Neural progenitor cell (in vitro differentiated cells): Measurements from ENCODE around the gene NAA16. TPM values are rescaled to one million over a fixed set of nuclear protein-coding genes. Genes with fewer than 3 reads are reported as not detected.

Source experiments
- DNase-seq: peaks from one replicate; pipeline ENCODE4 v3.0.0-alpha.2; 2016; ENCODE audit warnings: low spot score
- H2AFZ ChIP-seq: fragments of 200-600 bp; sonication (generic); replicated peaks from 2 replicates; pipeline ENCODE4 v1.6.1; 2016; ENCODE audit warnings: antibody characterized with exemption
- H3F3A ChIP-seq: fragments of 200-600 bp; sonication (generic); 2 replicates; pipeline ENCODE4 v1.6.1; 2016; ENCODE audit warnings: antibody characterized with exemption, low read depth
- H3K27ac ChIP-seq: fragments of 200-600 bp; sonication (generic); 2 replicates; pipeline ENCODE4 v1.5.1; 2016; ENCODE audit warnings: mild to moderate bottlenecking
- H3K27me3 ChIP-seq: fragments of 200-600 bp; sonication (generic); 2 replicates; pipeline ENCODE4 v1.6.1; 2016; ENCODE audit warnings: mild to moderate bottlenecking, moderate library complexity
- H3K36me3 ChIP-seq: fragments of 200-600 bp; sonication (generic); 2 replicates; pipeline ENCODE4 v1.5.1; 2016
- H3K4me1 ChIP-seq: fragments of 200-600 bp; sonication (generic); 2 replicates; pipeline ENCODE4 v1.6.1; 2016; ENCODE audit warnings: mixed run types
- H3K4me2 ChIP-seq: fragments of 200-600 bp; sonication (generic); 2 replicates; pipeline ENCODE4 v1.6.1; 2016
- H3K4me3 ChIP-seq: fragments of 200-600 bp; sonication (generic); 2 replicates; pipeline ENCODE4 v1.5.1; 2016
- H3K79me2 ChIP-seq: fragments of 200-600 bp; sonication (generic); 2 replicates; pipeline ENCODE4 v1.6.1; 2016; ENCODE audit warnings: low read depth
- H3K9ac ChIP-seq: fragments of 200-600 bp; sonication (generic); 2 replicates; pipeline ENCODE4 v1.6.1; 2016
- H3K9me3 ChIP-seq: fragments of 200-600 bp; sonication (generic); 2 replicates; pipeline ENCODE4 v1.5.1; 2016; ENCODE audit warnings: low read depth
- H4K20me1 ChIP-seq: fragments of 200-600 bp; sonication (generic); 2 replicates; pipeline ENCODE4 v1.6.1; 2016; ENCODE audit warnings: low read depth
- H3K27ac Mint-ChIP-seq: 3 replicates; pipeline ENCODE4 v1.8.0; 2021; ENCODE audit warnings: mixed read lengths
- H3K27me3 Mint-ChIP-seq: 2 replicates; pipeline ENCODE4 v1.8.0; 2022; ENCODE audit warnings: low read depth, mild to moderate bottlenecking, inconsistent platforms, moderate library complexity, mixed read lengths; ENCODE audit not compliant: insufficient read depth
- H3K36me3 Mint-ChIP-seq: 3 replicates; pipeline ENCODE4 v1.8.0; 2021; ENCODE audit warnings: mixed read lengths
- H3K4me1 Mint-ChIP-seq: 3 replicates; pipeline ENCODE4 v1.8.0; 2021; ENCODE audit warnings: mixed read lengths
- H3K4me3 Mint-ChIP-seq: 3 replicates; pipeline ENCODE4 v1.8.0; 2021; ENCODE audit warnings: mild to moderate bottlenecking, moderate library complexity, mixed read lengths
- H3K9me3 Mint-ChIP-seq: 3 replicates; pipeline ENCODE4 v1.8.0; 2020; ENCODE audit warnings: mixed read lengths
- CTCF ChIP-seq: fragments of 200-600 bp; sonication (generic); IDR thresholded peaks from 2 replicates; pipeline ENCODE4 v1.5.1; 2017; ENCODE audit warnings: antibody characterized with exemption, mild to moderate bottlenecking
- EZH2 ChIP-seq: fragments of 200-600 bp; sonication (generic); IDR thresholded peaks from 2 replicates; pipeline ENCODE4 v1.6.1; 2017; ENCODE audit warnings: antibody characterized with exemption, mild to moderate bottlenecking, moderate library complexity
- EZH2phosphoT487 ChIP-seq: fragments of 200-600 bp; sonication (generic); IDR thresholded peaks from 2 replicates; pipeline ENCODE4 v1.6.1; 2017; ENCODE audit warnings: antibody characterized with exemption
- total RNA-seq: library from RNA; depleted of rRNA; stranded (reverse); fragments of >200 nt; gene quantifications from 2 replicates; pipeline ENCODE4 v1.2.3, GENCODE V29; 2015; ENCODE audit warnings: low replicate concordance

The NAA16 gene
- total RNA-seq, 1 donor from 2014 or later: 45.3 TPM

GRCh38 chr13:41291246-41291645 is 19.8 kb upstream of the NAA16 start:
- Histone ChIP-seq H3K36me3 (no peaks in the 10 kb centered on the region), H3K4me3 (no peak overlapping the region), H3K4me2 (no peak overlapping the region), H3K9ac (no peak overlapping the region), H3K27me3 (no peaks in the 10 kb centered on the region), H3K4me1 (no peaks in the 10 kb centered on the region), H3F3A (no peaks in the 10 kb centered on the region), H2AFZ (no peak overlapping the region), H3K27ac (no peak overlapping the region), H3K9me3 (no peaks in the 10 kb centered on the region), H3K79me2 (no peaks in the 10 kb centered on the region), H4K20me1 (no peaks in the 10 kb centered on the region)
- Mint-ChIP-seq H3K36me3 (no peaks in the 10 kb centered on the region), H3K4me3 (no peak overlapping the region), H3K9me3 (peaks cover 7% of the 10 kb centered on the region), H3K27me3 (no peaks in the 10 kb centered on the region), H3K4me1 (no peaks in the 10 kb centered on the region), H3K27ac (no peak overlapping the region)
- no peak for TF ChIP-seq CTCF
- no peak for TF ChIP-seq EZH2phosphoT487
- TF ChIP-seq EZH2: no peak
- no peak for DNase-seq

- no peak overlapping the region for H3K27ac ChIP-seq
- no peaks in the 10 kb centered on the region for H3K79me2 ChIP-seq
- Mint-ChIP-seq H3K4me3 (no peak overlapping the region), H3K4me1 (no peaks in the 10 kb centered on the region), H3K9me3 (peaks cover 7% of the 10 kb centered on the region), H3K27me3 (no peaks in the 10 kb centered on the region), H3K36me3 (no peaks in the 10 kb centered on the region), H3K27ac (no peak overlapping the region)
- TF ChIP-seq EZH2phosphoT487 (no peak), EZH2 (no peak), CTCF (no peak)
- H3K4me3 ChIP-seq: no peak overlapping the region
- H2AFZ ChIP-seq: no peak overlapping the region
- H3K4me2 ChIP-seq: no peak overlapping the region
- H3K36me3 ChIP-seq: no peaks in the 10 kb centered on the region
- no peaks in the 10 kb centered on the region for H3K9me3 ChIP-seq
- H3K27me3 ChIP-seq: no peaks in the 10 kb centered on the region
- H3F3A ChIP-seq: no peaks in the 10 kb centered on the region
- no peaks in the 10 kb centered on the region for H3K4me1 ChIP-seq
- no peaks in the 10 kb centered on the region for H4K20me1 ChIP-seq
- DNase-seq: no peak
- H3K9ac ChIP-seq: no peak overlapping the region
Observed at GRCh38 chr13:41293272-41293671, 17.8 kb upstream of the NAA16 start.

GRCh38 chr13:41294914-41295313 is 16.2 kb upstream of the NAA16 start:
- Histone ChIP-seq H3K36me3 (no peaks in the 10 kb centered on the region), H3K4me3 (no peak overlapping the region), H3K79me2 (no peaks in the 10 kb centered on the region), H2AFZ (no peak overlapping the region), H3K27me3 (no peaks in the 10 kb centered on the region), H3K4me2 (no peak overlapping the region), H3K27ac (no peak overlapping the region), H3F3A (no peaks in the 10 kb centered on the region), H4K20me1 (no peaks in the 10 kb centered on the region), H3K4me1 (no peaks in the 10 kb centered on the region), H3K9me3 (no peaks in the 10 kb centered on the region), H3K9ac (no peak overlapping the region)
- no peaks in the 10 kb centered on the region for H3K27me3 Mint-ChIP-seq
- no peaks in the 10 kb centered on the region for H3K4me1 Mint-ChIP-seq
- no peak overlapping the region for H3K27ac Mint-ChIP-seq
- peaks cover 7% of the 10 kb centered on the region for H3K9me3 Mint-ChIP-seq
- no peak for TF ChIP-seq EZH2phosphoT487
- TF ChIP-seq EZH2: no peak
- no peak for TF ChIP-seq CTCF
- no peaks in the 10 kb centered on the region for H3K36me3 Mint-ChIP-seq
- DNase-seq: no peak
- H3K4me3 Mint-ChIP-seq: no peak overlapping the region

- TF ChIP-seq CTCF: no peak
- no peak for TF ChIP-seq EZH2phosphoT487
- no peak for TF ChIP-seq EZH2
- no peaks in the 10 kb centered on the region for H3F3A ChIP-seq
- no peak overlapping the region for H3K9ac ChIP-seq
- Mint-ChIP-seq H3K9me3 (peaks cover 7% of the 10 kb centered on the region), H3K27ac (no peak overlapping the region), H3K27me3 (no peaks in the 10 kb centered on the region), H3K4me3 (no peak overlapping the region), H3K36me3 (no peaks in the 10 kb centered on the region), H3K4me1 (no peaks in the 10 kb centered on the region)
- no peaks in the 10 kb centered on the region for H3K27me3 ChIP-seq
- no peaks in the 10 kb centered on the region for H3K79me2 ChIP-seq
- H3K27ac ChIP-seq: no peak overlapping the region
- H3K4me3 ChIP-seq: no peak overlapping the region
- DNase-seq: no peak
- H2AFZ ChIP-seq: no peak overlapping the region
- no peaks in the 10 kb centered on the region for H3K36me3 ChIP-seq
- no peaks in the 10 kb centered on the region for H4K20me1 ChIP-seq
- H3K4me1 ChIP-seq: no peaks in the 10 kb centered on the region
- no peak overlapping the region for H3K4me2 ChIP-seq
- no peaks in the 10 kb centered on the region for H3K9me3 ChIP-seq
Observed at GRCh38 chr13:41295973-41296372, 15.1 kb upstream of the NAA16 start.
